ENCODE results near the gene SLC25A25. TPM values are rescaled to one million over a fixed set of nuclear protein-coding genes. Genes with fewer than 3 reads are reported as not detected.
"Not testable (repeated sequence)": the region's sequence is repeated elsewhere in the genome, so short reads cannot be mapped to it uniquely, and the experiment has no call there.

Gene SLC25A25
- total RNA-seq, 3 donors from 2014 or later (not counting 1 experiment from before 2014, with no cell fraction given): 16.8 to 19.1 (median 18.9) TPM

DNA sequence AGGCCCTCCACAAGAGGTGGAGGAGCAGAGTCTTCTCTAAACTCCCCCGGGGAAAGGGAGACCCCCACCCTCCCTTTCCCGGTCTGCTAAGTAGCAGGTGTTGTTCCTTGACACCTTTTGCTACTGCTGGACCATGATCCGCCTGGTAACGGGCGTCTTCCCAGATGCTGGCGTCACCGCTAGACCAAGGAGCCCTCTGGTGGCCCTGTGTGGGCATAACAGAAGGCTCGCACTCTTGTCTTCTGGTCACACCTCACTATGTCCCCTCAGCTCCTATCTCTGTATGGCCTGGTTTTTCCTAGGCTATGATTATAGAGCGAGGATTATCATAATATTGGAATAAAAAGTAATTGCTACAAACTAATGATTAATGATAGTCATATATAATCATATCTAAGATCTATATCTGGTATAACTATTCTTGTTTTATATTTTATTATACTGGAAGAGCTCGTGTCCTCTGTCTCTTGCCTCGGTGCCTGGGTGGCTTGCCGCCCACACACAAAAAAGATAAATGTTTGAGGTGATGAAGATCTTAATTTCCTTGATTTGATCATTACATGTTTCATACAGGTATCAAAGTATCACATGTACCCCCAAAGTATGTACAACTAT is 62.1 kb downstream of the SLC25A25 start:
- not testable (repeated sequence) for H3K4me3 ChIP-seq (ENCODE audit: low read length); H3K27me3 ChIP-seq (ENCODE audit: control insufficient read depth, insufficient read depth, low read length); ATAC-seq; H3K36me3 ChIP-seq (ENCODE audit: control insufficient read depth, insufficient read depth, low read length); H3K27ac ChIP-seq (ENCODE audit: low read length); H3K36me3 Mint-ChIP-seq; H3K9me3 Mint-ChIP-seq; H3K9me3 ChIP-seq (ENCODE audit: control insufficient read depth, insufficient read depth, low read length)
- DNase-seq: peak in 1 of 2 donors; percentile 49
- H3K4me1 ChIP-seq (ENCODE audit: control insufficient read depth, insufficient read depth, low read length): peaks cover 32% of the 10 kb centered on the region
- WGBS (ENCODE audit: insufficient coverage): 0% methylated on average over 5 of the region's 12 CpGs
- TF ChIP-seq, protein P1, sequence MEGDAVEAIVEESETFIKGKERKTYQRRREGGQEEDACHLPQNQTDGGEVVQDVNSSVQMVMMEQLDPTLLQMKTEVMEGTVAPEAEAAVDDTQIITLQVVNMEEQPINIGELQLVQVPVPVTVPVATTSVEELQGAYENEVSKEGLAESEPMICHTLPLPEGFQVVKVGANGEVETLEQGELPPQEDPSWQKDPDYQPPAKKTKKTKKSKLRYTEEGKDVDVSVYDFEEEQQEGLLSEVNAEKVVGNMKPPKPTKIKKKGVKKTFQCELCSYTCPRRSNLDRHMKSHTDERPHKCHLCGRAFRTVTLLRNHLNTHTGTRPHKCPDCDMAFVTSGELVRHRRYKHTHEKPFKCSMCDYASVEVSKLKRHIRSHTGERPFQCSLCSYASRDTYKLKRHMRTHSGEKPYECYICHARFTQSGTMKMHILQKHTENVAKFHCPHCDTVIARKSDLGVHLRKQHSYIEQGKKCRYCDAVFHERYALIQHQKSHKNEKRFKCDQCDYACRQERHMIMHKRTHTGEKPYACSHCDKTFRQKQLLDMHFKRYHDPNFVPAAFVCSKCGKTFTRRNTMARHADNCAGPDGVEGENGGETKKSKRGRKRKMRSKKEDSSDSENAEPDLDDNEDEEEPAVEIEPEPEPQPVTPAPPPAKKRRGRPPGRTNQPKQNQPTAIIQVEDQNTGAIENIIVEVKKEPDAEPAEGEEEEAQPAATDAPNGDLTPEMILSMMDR (IDR thresholded peaks at IDR 0.05): peak; percentile 66
- peak overlapping the region in 1 of 2 donors; percentile 98 for H3K27ac Mint-ChIP-seq
- peaks cover 24 to 33% of the 10 kb centered on the region in 2 donors for H3K4me1 Mint-ChIP-seq
- peaks cover 16 to 18% of the 10 kb centered on the region in 2 donors for H3K27me3 Mint-ChIP-seq (ENCODE audit: low read depth in 2 of 2)
- H3K4me3 Mint-ChIP-seq: peak overlapping the region; percentile 49
- intact Hi-C loops (cut with micrococcal nuclease): loop anchor here (2.0 kb wide), 1 partner anchor 61 kb away; the partner anchor contains the start of gene SLC25A25

DNA sequence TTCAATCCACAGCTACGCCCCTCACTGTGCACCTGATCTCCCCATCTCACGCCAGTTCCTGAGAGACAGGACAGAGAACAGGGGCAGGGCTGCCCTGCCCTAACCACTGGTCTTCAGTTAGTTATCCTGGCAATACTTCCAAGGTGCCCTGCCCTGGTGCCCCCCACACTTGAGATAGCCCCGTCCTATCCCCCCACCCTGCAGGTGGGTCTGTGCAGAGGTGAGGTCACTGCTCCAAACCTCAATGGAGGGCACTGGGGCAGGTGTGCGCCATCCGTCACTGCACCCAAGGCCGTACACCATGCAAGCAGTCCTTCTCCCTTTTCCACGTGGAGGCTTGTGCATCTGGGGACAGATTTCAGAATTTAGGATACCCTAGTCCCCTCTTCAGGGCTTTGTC is 62.6 kb downstream of the SLC25A25 start:
- ATAC-seq; H3K27ac ChIP-seq (ENCODE audit: low read length); H3K9me3 Mint-ChIP-seq; H3K27ac Mint-ChIP-seq; H3K36me3 ChIP-seq (ENCODE audit: control insufficient read depth, insufficient read depth, low read length); H3K36me3 Mint-ChIP-seq; H3K4me3 ChIP-seq (ENCODE audit: low read length); H3K4me3 Mint-ChIP-seq; DNase-seq; intact Hi-C loops (cut with micrococcal nuclease); H3K9me3 ChIP-seq (ENCODE audit: control insufficient read depth, insufficient read depth, low read length); H3K27me3 ChIP-seq (ENCODE audit: control insufficient read depth, insufficient read depth, low read length): not testable (repeated sequence)
- 75% methylated on average over 6 of the region's 7 CpGs for WGBS (ENCODE audit: insufficient coverage)
- peaks cover 26% of the 10 kb centered on the region for H3K4me1 ChIP-seq (ENCODE audit: control insufficient read depth, insufficient read depth, low read length)
- Mint-ChIP-seq H3K4me1 (peaks cover 24 to 27% of the 10 kb centered on the region in 2 donors), H3K27me3 (ENCODE audit: low read depth in 2 of 2) (peaks cover 20 to 24% of the 10 kb centered on the region in 2 donors)

DNA sequence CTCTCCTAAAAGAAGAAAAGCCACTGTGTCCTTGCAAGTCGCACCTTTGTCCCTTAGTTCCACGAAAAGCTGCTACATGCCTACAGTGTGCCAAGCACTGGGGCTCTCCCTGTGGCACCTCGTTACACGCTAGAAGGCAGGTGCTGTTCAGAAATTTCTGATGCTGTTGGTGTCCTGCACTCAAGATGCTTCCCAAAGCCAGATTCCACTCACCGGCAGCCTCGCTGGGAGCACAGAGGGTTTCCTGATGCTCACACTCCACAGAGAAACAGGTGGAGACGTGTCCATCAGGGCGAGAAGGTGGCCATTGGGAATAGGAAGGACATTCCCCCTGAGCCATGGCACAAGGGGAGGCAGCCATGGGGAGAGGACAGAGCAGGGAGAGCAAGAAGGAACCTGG is 63.3 kb downstream of the SLC25A25 start:
- H3K27me3 ChIP-seq (ENCODE audit: control insufficient read depth, insufficient read depth, low read length); H3K9me3 ChIP-seq (ENCODE audit: control insufficient read depth, insufficient read depth, low read length); intact Hi-C loops (cut with micrococcal nuclease); H3K27ac Mint-ChIP-seq; DNase-seq; H3K36me3 ChIP-seq (ENCODE audit: control insufficient read depth, insufficient read depth, low read length); ATAC-seq; H3K27ac ChIP-seq (ENCODE audit: low read length); H3K36me3 Mint-ChIP-seq; H3K4me3 Mint-ChIP-seq; H3K4me3 ChIP-seq (ENCODE audit: low read length); H3K9me3 Mint-ChIP-seq: not testable (repeated sequence)
- peaks cover 17 to 20% of the 10 kb centered on the region in 2 donors for H3K4me1 Mint-ChIP-seq
- 96% methylated on average over 8 of the region's 8 CpGs for WGBS (ENCODE audit: insufficient coverage)
- peaks cover 19% of the 10 kb centered on the region for H3K4me1 ChIP-seq (ENCODE audit: control insufficient read depth, insufficient read depth, low read length)
- peaks cover 24 to 27% of the 10 kb centered on the region in 2 donors for H3K27me3 Mint-ChIP-seq (ENCODE audit: low read depth in 2 of 2)

DNA sequence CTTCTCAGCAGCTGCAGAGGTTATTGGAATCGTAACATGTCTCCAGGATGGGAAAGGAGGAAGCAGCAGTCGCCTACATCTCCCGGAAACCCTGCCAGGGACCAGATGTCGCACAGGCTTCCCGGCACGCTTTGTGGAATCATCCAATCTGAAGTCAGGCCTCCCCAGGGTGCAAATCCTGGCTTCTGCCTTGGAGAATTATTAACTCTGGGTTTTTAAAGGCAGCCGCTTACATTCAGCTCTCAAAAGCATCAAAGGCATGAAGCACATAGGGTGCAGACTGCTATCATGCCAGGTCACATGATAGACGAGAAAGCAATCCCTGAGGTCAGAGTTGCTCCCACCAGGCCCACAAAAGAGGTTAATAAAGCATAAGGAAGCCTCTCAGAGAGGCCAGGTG is 64.1 kb downstream of the SLC25A25 start:
- H3K4me3 ChIP-seq (ENCODE audit: low read length); H3K9me3 ChIP-seq (ENCODE audit: control insufficient read depth, insufficient read depth, low read length); H3K27me3 ChIP-seq (ENCODE audit: control insufficient read depth, insufficient read depth, low read length); H3K4me3 Mint-ChIP-seq; H3K27ac Mint-ChIP-seq; H3K27ac ChIP-seq (ENCODE audit: low read length); H3K9me3 Mint-ChIP-seq; H3K36me3 Mint-ChIP-seq; DNase-seq; H3K36me3 ChIP-seq (ENCODE audit: control insufficient read depth, insufficient read depth, low read length); ATAC-seq; intact Hi-C loops (cut with micrococcal nuclease): not testable (repeated sequence)
- 68% methylated on average over 8 of the region's 8 CpGs for WGBS (ENCODE audit: insufficient coverage)
- H3K4me1 ChIP-seq (ENCODE audit: control insufficient read depth, insufficient read depth, low read length): peaks cover 13% of the 10 kb centered on the region
- Mint-ChIP-seq H3K4me1 (peaks cover 17 to 19% of the 10 kb centered on the region in 2 donors), H3K27me3 (ENCODE audit: low read depth in 2 of 2) (peaks cover 24 to 27% of the 10 kb centered on the region in 2 donors)

DNA sequence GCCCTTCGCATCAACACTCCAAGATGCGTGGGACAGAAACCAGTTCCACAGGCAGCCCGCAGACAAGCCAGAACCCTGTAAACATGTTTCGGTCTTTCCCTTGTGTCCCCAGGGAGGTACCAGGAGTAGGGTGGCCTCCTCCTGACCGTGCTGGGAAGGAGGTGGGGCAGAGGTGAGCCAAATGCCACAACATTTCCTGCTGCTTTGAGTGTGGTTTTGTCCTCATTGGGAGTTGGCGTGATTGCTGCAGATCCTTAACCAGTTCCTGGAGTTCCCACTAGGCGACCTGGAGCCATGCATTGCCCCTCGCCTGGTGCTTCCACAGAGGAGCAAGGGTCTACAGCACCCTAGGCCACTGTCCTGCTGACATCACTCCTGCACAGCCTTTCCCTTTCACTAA is 67.5 kb downstream of the SLC25A25 start:
- WGBS (ENCODE audit: insufficient coverage): 62% methylated on average over 8 of the region's 8 CpGs
- H3K27ac Mint-ChIP-seq: not testable (repeated sequence)

More for the DNA sequence above, 67.5 kb downstream of the SLC25A25 start:
- H3K4me1 Mint-ChIP-seq; H3K27me3 ChIP-seq (ENCODE audit: control insufficient read depth, insufficient read depth, low read length); H3K4me3 ChIP-seq (ENCODE audit: low read length); H3K4me1 ChIP-seq (ENCODE audit: control insufficient read depth, insufficient read depth, low read length); DNase-seq; H3K9me3 Mint-ChIP-seq; intact Hi-C loops (cut with micrococcal nuclease); H3K36me3 ChIP-seq (ENCODE audit: control insufficient read depth, insufficient read depth, low read length); H3K9me3 ChIP-seq (ENCODE audit: control insufficient read depth, insufficient read depth, low read length); H3K27ac ChIP-seq (ENCODE audit: low read length); H3K36me3 Mint-ChIP-seq; H3K4me3 Mint-ChIP-seq; ATAC-seq: not testable (repeated sequence)
- H3K27me3 Mint-ChIP-seq (ENCODE audit: low read depth in 2 of 2): peaks cover 27 to 28% of the 10 kb centered on the region in 2 donors
